Stimulated activated memory B cell treated with anti-CD40 and anti-IgM and Interleukin-4, amounts not matched to agents 10 μg/mL and 1 μg/mL and 100 μg/mL, for 72 hours (primary cell): ENCODE results near the gene CENPT.
A peak's percentile ranks its signal among the peaks of the same experiment; 100 is the strongest.

Experiments
- ATAC-seq: fragments of 150-1000 bp; cut with Tn5 transposase; 2 replicates; pipeline ENCODE4 v1.10.0; 2021
- H3K27ac Mint-ChIP-seq: one replicate; pipeline ENCODE4 v1.8.0; 2022; ENCODE audit warnings: mild to moderate bottlenecking, mixed read lengths
- H3K27me3 Mint-ChIP-seq: one replicate; pipeline ENCODE4 v1.8.0; 2022; ENCODE audit warnings: mixed read lengths
- H3K36me3 Mint-ChIP-seq: one replicate; pipeline ENCODE4 v1.8.0; 2022; ENCODE audit warnings: mixed read lengths
- H3K4me1 Mint-ChIP-seq: one replicate; pipeline ENCODE4 v1.8.0; 2022; ENCODE audit warnings: mixed read lengths
- H3K4me3 Mint-ChIP-seq: one replicate; pipeline ENCODE4 v1.8.0; 2022; ENCODE audit warnings: mild to moderate bottlenecking, moderate library complexity, mixed read lengths
- H3K9me3 Mint-ChIP-seq: one replicate; pipeline ENCODE4 v1.8.0; 2022; ENCODE audit warnings: mixed read lengths

Gene CENPT

GRCh38 chr16:67786491-67786890 is 61.0 kb downstream of the CENPT start:
- no peaks in the 10 kb centered on the region for H3K9me3 Mint-ChIP-seq
- peaks cover 32% of the 10 kb centered on the region for H3K4me1 Mint-ChIP-seq
- no peak overlapping the region for H3K4me3 Mint-ChIP-seq
- no peaks in the 10 kb centered on the region for H3K27me3 Mint-ChIP-seq
- no peak overlapping the region for H3K27ac Mint-ChIP-seq
- peaks cover 14% of the 10 kb centered on the region for H3K36me3 Mint-ChIP-seq
- ATAC-seq: no peak

GRCh38 chr16:67783353-67783725 is 64.2 kb downstream of the CENPT start:
- ATAC-seq: no peak
- Mint-ChIP-seq H3K36me3 (peaks cover 14% of the 10 kb centered on the region), H3K4me3 (no peak overlapping the region), H3K27ac (no peak overlapping the region), H3K9me3 (no peaks in the 10 kb centered on the region), H3K4me1 (peaks cover 39% of the 10 kb centered on the region), H3K27me3 (no peaks in the 10 kb centered on the region)

- Mint-ChIP-seq H3K27me3 (no peaks in the 10 kb centered on the region), H3K4me1 (peaks cover 39% of the 10 kb centered on the region), H3K36me3 (peaks cover 16% of the 10 kb centered on the region), H3K27ac (no peak overlapping the region), H3K9me3 (no peaks in the 10 kb centered on the region), H3K4me3 (no peak overlapping the region)
- no peak for ATAC-seq
Measured at GRCh38 chr16:67782567-67783352, 64.7 kb downstream of the CENPT start.

- no peaks in the 10 kb centered on the region for H3K27me3 Mint-ChIP-seq
- H3K36me3 Mint-ChIP-seq: peaks cover 13% of the 10 kb centered on the region
- H3K9me3 Mint-ChIP-seq: no peaks in the 10 kb centered on the region
- peaks cover 32% of the 10 kb centered on the region for H3K4me1 Mint-ChIP-seq
- H3K27ac Mint-ChIP-seq: peak overlapping the region; percentile 44
- peak; percentile 60 for ATAC-seq
- H3K4me3 Mint-ChIP-seq: no peak overlapping the region
Measured at GRCh38 chr16:67781565-67781921, 66.0 kb downstream of the CENPT start.

GRCh38 chr16:67780847-67781564 is 66.5 kb downstream of the CENPT start:
- ATAC-seq: no peak
- H3K4me1 Mint-ChIP-seq: peaks cover 27% of the 10 kb centered on the region
- peak overlapping the region; percentile 44 for H3K27ac Mint-ChIP-seq
- no peaks in the 10 kb centered on the region for H3K27me3 Mint-ChIP-seq
- peaks cover 8% of the 10 kb centered on the region for H3K36me3 Mint-ChIP-seq
- H3K4me3 Mint-ChIP-seq: no peak overlapping the region
- no peaks in the 10 kb centered on the region for H3K9me3 Mint-ChIP-seq

- H3K4me3 Mint-ChIP-seq: no peak overlapping the region
- H3K27ac Mint-ChIP-seq: peak overlapping the region; percentile 44
- H3K36me3 Mint-ChIP-seq: peaks cover 10% of the 10 kb centered on the region
- no peaks in the 10 kb centered on the region for H3K27me3 Mint-ChIP-seq
- no peak for ATAC-seq
- H3K9me3 Mint-ChIP-seq: no peaks in the 10 kb centered on the region
- peaks cover 27% of the 10 kb centered on the region for H3K4me1 Mint-ChIP-seq
Measured at GRCh38 chr16:67779256-67780014, 68.1 kb downstream of the CENPT start.
